Epithelial cell of alveolus of lung (primary cell): ENCODE data around the gene PLTP. TPM values are rescaled to one million over a fixed set of nuclear protein-coding genes. Genes with fewer than 3 reads are reported as not detected.

ENCODE experiments used
- total RNA-seq: library from RNA; depleted of rRNA; stranded (reverse); fragments of >200 nt; gene quantifications from 2 replicates; pipeline ENCODE4 v1.2.1, GENCODE V29; 2015

PLTP gene, protein sequence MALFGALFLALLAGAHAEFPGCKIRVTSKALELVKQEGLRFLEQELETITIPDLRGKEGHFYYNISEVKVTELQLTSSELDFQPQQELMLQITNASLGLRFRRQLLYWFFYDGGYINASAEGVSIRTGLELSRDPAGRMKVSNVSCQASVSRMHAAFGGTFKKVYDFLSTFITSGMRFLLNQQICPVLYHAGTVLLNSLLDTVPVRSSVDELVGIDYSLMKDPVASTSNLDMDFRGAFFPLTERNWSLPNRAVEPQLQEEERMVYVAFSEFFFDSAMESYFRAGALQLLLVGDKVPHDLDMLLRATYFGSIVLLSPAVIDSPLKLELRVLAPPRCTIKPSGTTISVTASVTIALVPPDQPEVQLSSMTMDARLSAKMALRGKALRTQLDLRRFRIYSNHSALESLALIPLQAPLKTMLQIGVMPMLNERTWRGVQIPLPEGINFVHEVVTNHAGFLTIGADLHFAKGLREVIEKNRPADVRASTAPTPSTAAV
- 121 and 318 TPM in 2 replicates for total RNA-seq

GRCh38 chr20:45911486-45912343 is at the start of gene PLTP:
Gene PLTP, minus strand, starts transcription at chr20:45912155. Its CDS starts 703 bp downstream, at chr20:45911452.

GRCh38 chr20:45934586-45935415 is 22.8 kb upstream of the PLTP start, which contains the start of gene PCIF1:
Gene PCIF1, plus strand, starts transcription at chr20:45934683. Its CDS starts 4,317 bp downstream, at chr20:45939000.

GRCh38 chr20:45890985-45891983 is 20.7 kb downstream of the PLTP start, which contains the start of the genes CTSA and NEURL2:
Gene CTSA, plus strand, starts transcription at chr20:45891335. Its CDS starts 234 bp downstream, at chr20:45891569.
Gene NEURL2, minus strand, starts transcription at chr20:45891208. Its CDS starts 217 bp downstream, at chr20:45890991.

GRCh38 chr20:45887346-45887715 is 24.6 kb downstream of the PLTP start, which contains the start of gene SPATA25:
Gene SPATA25, minus strand, starts transcription at chr20:45887622. Its CDS starts 32 bp downstream, at chr20:45887590.

DNA sequence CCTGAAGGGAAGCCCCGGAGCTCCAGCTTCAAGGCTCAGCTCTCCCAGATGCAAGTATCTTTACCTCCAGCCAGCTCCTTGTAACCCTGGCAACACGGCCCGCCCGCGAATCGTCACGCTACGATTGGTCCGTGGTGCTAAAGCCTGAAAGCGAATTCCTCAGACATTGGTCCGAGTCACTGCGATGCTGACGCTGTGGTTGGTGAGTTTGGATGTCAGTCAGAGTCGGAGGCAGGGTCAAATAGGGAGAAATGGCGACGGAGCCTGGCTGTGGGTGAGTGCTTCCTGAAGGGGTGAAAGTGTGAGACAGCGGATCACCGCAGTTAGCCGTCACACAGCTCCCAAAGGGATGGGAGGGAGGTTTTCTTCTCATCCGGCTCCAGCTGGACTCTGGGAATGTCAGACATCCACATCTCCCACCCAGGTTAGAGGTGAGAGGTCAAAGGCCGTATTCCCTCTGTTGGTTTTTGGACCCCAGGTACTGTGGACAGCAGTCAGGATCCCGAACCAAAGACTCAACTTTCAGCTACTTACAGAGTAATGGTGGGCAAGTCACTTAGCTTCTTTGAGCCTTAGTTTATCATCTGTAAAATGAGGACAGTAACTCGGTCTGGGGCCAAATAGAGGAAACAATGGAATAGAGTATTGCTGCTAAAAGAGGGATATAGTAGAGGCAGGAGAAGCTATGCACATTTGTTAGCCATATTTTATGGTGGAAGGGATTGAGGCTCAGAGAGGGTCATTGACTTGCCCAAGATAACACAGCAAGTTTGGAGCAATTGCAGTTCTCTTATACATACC is 30.8 kb downstream of the PLTP start, which contains the start of gene ZSWIM1:
Gene ZSWIM1, plus strand, starts transcription at position 240 of the 801 bp plus-strand sequence. CDS start 1,366 bp downstream, outside the sequence.

GRCh38 chr20:45857114-45857881 is 54.7 kb downstream of the PLTP start, which contains the start of the genes ACOT8 and ZSWIM3:
Gene ACOT8, minus strand, starts transcription at chr20:45857392. Its CDS starts 77 bp downstream, at chr20:45857315.
Gene ZSWIM3, plus strand, starts transcription at chr20:45857614. Its CDS starts 212 bp downstream, at chr20:45857826.

Other genes with a start within 250 kb of the PLTP start
- not detected in 2 replicates for gene WFDC11, start 241.9 kb downstream of the PLTP start, total RNA-seq
- gene WFDC13, start 210.1 kb downstream of the PLTP start, total RNA-seq: not detected in 2 replicates
- not detected in 2 replicates for gene WFDC10B, start 207.1 kb downstream of the PLTP start, total RNA-seq
- not detected in 2 replicates for gene SPINT4, start 189.8 kb downstream of the PLTP start, total RNA-seq
- 0.26 and 7.5 TPM in 2 replicates for gene WFDC3, start 120.3 kb downstream of the PLTP start, total RNA-seq
- gene DNTTIP1, start 120.2 kb downstream of the PLTP start, total RNA-seq: 26.4 and 28.7 TPM in 2 replicates
- 65.5 and 110 TPM in 2 replicates for gene UBE2C, start 99.5 kb downstream of the PLTP start, total RNA-seq
- gene TNNC2, start 84.8 kb downstream of the PLTP start, total RNA-seq: 0.24 TPM in 1 of 2 replicates, not detected in the other
- 31.7 and 43.9 TPM in 2 replicates for gene SNX21, start 78.4 kb downstream of the PLTP start, total RNA-seq
- 45.8 and 54.5 TPM in 2 replicates for gene ACOT8, start 54.8 kb downstream of the PLTP start, total RNA-seq
- 4.1 and 4.2 TPM in 2 replicates for gene ZSWIM3, start 54.5 kb downstream of the PLTP start, total RNA-seq
- 7.2 and 10.7 TPM in 2 replicates for gene ZSWIM1, start 30.9 kb downstream of the PLTP start, total RNA-seq
- gene SPATA25, start 24.5 kb downstream of the PLTP start, total RNA-seq: 0.72 and 1.2 TPM in 2 replicates
- 2.6 and 7.6 TPM in 2 replicates for gene NEURL2, start 20.9 kb downstream of the PLTP start, total RNA-seq
- gene CTSA, start 20.8 kb downstream of the PLTP start, total RNA-seq: 93.3 and 101 TPM in 2 replicates
- gene PCIF1, start 22.5 kb upstream of the PLTP start, total RNA-seq: 19.0 and 20.2 TPM in 2 replicates
- gene ZNF335, start 60.0 kb upstream of the PLTP start, total RNA-seq: 8.8 and 17.7 TPM in 2 replicates
- 0.39 TPM in 1 of 2 replicates, not detected in the other for gene MMP9, start 96.8 kb upstream of the PLTP start, total RNA-seq
- 0.08 TPM in 1 of 2 replicates, not detected in the other for gene SLC12A5, start 117.1 kb upstream of the PLTP start, total RNA-seq
- 16.0 and 24.2 TPM in 2 replicates for gene NCOA5, start 177.8 kb upstream of the PLTP start, total RNA-seq
- gene CD40, start 206.2 kb upstream of the PLTP start, total RNA-seq: 7.3 and 13.1 TPM in 2 replicates